ENCODE measurements around the gene PRCC.

GRCh38 chr1:156795374-156795733, 28.0 kb downstream of the PRCC start:
- TF ChIP-seq CTCF (optimal IDR thresholded peaks at IDR 0.05 in 1 of 3, IDR thresholded peaks at IDR 0.05 in 1 of 3, conservative IDR thresholded peaks at IDR 0.05 in 1 of 3; ENCODE audit: extremely low read depth in 1 of 3, insufficient read depth in 2 of 3, low read length in 3 of 3) (no peak), EZH2 (IDR thresholded peaks at IDR 0.05; ENCODE audit: low read length) (no peak)

Data from keratinocyte (primary cell).